HG03439 (cell line): ENCODE data around the gene BEAN1.

ENCODE experiments used
- ATAC-seq: cut with Tn5 transposase; IDR thresholded peaks from one replicate; pipeline ENCODE4 v1.9.1; 2021; ENCODE audit warnings: mild to moderate bottlenecking, moderate library complexity; ENCODE audit not compliant: unreplicated experiment

The BEAN1 gene

DNA sequence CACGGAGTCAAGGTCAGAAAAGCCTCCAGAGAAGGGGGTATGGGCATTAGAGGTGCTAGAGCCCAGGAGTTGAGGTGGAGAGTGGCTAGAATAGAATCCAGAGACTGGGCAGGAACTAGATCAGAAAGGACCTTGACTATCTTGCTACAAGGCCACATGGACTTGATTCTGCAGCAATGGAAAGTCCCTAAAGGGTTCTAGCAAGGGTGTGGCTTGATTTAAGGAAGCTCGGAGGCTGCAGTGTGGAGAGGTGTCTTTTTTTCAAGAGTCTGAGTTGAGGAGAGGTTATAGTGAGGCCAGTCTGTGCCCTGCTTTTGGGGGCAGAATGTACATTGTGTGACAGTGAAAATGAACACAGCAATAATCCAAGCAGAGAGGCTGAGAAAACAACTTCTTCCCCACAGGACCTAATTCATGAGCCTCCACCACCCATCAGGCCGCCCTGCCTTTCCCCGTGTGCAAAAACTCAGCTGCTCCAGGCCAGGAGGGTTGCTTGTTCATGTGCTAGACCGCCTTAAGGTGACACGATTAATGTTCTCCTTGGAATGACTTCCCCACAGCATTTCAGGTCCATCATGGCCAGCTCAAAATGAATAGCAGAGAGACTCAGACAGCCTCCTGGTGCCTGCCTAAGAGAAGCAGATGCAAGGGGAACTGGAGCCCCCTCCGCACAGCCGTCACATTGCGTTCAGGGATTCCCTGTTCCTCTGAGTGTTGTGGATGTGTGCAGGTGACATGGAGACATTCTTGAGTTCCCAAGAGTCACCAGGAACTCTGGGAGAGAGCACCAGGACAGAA lies 8.7 kb upstream of the BEAN1 start:
- no peak for ATAC-seq

DNA sequence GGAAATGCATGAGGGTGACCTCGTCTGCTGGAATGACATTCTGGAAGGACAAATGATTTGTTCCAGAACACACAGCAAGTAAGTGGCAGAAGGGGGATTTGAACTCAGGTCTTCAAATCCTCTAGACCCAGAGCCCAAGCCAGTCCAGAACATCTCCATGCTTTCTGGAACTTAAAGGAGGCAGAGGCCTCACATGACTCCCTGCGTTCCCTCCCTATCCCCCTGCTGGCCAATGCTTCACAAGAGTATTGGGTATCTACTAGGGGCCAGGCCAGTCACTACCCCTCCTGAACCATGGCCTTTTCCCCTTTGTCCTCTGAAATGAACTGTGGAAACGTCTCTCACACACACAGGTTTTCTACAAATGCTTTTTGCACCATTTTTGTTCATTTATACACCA lies 7.6 kb upstream of the BEAN1 start:
- no peak for ATAC-seq

DNA sequence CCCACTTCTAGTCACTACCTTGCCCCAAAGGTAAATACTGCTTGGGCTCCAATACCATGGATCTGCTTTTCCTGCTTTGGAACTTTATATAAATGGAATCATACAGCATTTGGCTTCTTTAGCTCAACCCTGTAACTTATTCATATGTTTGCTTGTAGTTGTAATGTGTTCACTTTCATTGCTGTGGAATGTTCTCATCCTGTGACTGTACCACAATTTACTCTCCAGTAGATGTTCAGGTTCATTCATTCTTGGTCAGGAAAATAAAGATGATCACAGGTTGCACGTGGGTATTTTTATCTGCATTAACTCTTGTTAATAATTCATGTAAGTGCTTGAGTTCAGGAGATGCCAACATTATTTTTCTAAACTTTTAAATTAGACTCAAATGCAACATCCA lies 6.7 kb upstream of the BEAN1 start:
- no peak for ATAC-seq

DNA sequence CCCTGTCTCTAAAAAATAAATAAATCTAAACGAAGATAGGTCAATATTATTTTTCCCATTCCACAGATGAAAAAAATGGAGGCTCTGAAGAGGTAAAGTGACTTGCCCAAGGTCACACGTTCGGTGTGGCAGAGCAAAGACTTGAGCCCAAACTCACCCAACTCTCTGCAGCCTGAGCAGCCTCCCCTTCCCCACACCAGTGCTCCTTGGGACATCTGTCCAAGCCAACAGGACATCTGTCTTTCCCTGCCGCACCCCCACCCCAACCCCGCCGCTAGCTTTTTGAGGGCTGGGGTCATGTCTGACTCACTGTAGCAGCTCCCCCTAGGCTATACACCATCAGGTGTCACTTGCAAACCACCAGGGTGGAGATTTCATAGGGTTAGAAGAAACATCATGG lies 5.2 kb upstream of the BEAN1 start:
- ATAC-seq: no peak

DNA sequence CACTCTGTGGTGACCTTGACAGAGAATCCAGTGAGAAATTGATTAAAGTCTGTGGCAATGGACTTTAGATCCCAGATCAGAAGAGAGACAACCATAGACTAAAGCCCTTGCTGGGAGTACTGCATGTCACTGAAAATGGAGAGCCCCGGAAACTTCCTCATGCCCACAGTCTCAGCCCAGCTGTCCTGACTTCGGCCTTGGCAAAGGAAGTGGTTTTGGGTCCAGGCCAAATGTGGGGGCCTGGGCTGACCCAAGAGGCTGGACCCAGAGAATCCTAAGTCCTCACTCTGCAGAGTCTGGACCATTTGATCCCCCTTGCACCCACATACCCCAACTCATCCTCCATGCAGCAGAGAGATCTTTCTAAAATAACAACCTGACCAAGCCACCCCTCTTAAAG lies 4.7 kb upstream of the BEAN1 start:
- no peak for ATAC-seq

DNA sequence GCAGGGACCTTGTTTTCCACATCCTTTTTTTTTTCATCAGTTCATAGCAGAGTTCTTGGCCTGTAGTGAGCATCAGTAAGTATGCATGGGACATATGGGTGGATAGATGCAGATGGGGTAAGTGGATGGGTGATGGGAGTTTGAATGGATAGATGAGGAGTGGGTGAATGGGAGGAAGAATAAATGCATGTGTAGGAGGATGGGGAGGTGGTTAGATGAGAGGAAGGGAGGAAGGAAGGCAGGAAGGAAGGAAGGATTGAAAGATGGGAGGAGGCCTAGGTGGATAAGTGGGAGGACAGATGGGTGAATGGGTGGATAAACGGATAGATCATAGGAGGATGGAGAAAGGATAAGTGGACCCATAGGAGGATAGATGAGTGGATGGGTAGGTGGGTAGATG lies 3.9 kb upstream of the BEAN1 start:
- no peak for ATAC-seq

DNA sequence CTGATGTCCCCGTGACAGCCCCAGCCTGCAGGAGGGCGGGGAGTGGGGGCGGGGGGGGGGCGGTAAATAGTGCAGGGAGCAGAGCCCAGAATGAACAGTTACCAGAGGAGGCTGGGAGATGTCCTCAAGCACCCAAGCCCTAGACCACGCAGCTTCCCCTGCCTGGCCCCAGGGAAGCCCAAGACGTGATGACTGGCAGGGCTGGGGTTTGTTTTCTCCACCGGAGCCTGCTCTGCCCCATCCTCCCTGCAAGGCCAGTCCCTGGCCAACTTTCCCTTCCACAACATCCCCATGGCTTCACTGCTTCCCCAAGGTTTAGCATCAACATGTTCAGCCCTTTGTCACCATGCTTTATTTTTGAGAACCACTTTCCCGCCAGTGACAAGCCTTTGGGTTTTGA lies 1.4 kb upstream of the BEAN1 start:
- no peak for ATAC-seq

DNA sequence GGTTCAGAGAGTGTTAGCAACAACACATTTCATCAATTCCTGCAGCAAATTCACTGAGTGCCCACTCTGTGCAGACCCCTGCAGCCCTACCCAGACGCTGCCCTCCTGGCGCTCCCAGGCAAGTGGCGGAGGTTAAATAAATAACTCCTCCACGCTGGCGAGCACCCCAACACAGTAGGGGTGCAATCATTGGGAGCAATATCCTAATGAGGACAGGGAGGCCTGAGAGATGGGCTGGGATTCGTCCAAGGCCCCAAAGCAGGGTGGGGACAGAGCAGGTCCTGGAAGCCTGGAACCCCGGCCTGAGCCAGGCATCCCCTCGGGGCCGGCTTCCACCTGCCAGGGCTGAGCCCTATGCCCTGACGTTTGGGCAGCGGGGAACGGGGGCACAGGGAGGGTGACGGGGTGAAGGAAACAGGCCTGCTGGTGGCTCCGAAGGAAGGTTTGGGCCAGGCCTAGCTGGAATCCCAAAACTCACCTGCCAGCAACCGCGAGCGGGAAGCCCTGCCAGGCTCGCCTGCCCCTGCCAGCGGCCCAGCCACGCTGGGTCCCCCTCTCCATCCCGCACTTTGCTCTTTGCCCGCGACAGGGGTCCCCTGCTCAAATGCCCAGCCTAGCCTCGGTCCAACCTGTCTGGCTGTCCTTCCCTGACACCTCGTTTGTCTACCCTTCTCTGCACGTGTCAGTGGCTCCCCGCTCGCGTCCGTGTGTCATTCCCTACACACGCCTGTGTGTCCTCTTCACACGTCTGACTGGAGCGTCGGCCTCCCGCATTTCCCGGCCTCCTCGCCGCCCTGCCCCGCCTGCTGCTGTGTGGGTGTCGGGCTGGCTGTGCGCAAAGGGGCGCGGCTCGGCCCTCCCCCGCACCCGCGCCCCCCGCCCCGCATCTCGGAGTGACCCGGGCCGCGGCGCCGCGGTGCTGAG lies 721 bp upstream of the BEAN1 start:
- no peak for ATAC-seq

DNA sequence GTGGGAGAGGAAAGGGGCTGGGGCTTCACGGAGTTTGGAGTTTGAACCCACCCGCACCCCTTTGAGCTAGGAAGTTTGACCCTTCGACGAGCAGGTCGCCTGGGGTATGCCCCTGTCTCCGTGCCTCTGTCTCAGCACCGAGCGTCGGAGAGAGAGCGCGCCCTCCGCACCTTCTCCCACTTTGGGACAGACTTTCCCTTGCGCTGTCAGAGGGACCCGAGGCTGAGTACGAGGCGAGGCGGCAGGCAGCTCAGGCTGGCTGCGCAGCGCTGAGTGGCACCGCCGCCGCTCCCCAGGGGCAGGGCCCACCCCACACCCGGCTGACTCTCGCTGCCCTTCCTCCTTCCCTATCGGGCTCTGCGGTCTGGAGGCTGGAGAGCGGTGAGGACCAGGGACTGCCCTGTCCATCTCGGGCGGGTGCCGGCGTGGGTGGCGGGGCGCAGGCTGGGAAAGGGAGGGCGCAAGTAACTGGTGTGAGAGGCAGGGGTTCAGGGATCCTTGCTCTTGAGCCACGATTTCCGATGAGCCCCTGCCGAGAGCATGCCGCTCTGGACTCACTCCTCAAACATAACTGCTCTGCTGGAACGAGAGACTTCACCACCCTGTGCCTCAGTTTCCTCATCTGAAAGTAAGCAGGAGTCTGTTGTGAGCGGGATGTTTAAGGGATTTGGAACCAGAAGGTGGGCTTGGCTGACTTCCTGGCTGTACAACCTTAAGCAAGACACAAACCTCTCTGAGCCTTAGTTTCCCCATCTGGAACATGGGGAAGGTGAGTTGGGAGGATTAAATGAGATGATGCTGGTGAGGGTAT lies 981 bp downstream of the BEAN1 start:
- no peak for ATAC-seq

DNA sequence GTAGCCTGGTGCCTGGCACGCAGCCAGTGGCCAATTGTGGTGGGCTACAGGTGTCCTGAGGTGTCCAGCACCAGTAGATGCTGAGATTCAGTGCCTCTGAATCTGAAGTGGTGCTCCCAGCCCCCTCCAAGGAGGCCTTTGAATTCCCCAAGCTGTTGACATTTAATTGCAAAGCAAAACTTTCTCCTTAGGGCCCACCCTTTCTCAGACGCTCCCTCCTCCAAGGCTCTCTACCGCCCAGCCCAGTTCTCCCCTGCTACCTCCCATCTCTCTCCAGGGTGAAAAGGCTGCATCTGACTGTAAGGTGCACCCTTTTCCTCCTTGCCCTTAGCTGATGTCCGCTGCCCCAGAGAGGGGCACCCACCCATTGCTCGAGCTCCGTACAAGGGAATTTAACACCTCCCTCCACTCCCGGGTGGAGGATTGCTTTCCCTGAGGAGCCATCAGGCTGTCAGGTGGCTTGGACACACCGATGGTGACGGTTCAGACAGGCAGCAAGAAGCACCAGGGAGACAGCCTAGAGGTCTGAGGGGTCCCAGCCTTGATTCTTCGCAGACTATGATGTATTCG lies 1.7 kb downstream of the BEAN1 start:
- ATAC-seq: no peak

DNA sequence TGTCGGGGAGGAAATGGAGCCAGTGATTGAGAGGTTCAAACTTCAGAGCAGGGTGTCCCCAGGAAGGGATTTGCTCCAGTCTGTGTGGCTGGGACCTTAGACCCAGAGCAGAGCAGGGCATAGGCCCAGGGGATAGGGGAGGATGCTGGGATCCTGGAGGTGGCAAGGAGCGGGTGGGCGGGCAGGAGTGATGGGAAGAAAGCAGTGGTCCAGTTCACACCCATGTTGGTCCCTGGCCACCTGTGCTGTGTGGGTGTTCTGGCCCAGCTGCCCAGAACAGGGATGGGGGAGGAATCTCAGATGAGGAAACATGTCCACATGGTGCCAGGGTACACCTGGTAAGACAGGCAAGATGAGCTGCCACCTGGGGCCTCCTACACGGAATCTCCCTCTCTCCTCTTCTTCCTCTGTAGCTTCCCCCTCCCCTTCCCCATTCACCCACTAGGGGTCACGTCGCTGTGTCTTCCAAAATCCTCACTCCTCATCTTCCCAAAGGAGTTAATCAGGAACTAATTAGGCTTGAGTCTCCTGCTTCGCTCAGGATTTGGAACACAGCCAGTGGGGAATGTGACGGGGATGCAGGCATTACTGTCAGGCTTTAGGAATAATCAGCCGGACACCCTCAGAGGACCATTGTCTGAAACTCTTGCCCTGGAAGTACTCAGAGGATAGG lies 2.3 kb downstream of the BEAN1 start:
- ATAC-seq: no peak

DNA sequence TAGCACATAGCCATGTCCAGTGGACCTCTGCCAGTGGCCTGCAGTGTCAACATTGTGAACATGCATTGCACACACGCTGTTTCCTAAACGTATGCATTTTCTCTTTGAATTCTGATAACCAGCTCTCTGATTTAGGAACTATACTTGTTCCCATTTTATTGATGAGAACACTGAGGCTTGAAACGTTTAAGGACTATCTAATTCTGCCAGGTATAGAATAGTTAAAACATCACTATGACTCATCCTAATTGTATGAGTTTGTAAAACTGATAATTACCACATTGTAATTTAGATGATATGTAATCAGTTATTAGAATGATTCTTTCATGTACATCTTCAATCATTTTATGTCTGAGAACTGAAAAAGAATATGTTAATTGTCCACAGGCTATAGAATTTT lies 3.1 kb downstream of the BEAN1 start:
- ATAC-seq: no peak

DNA sequence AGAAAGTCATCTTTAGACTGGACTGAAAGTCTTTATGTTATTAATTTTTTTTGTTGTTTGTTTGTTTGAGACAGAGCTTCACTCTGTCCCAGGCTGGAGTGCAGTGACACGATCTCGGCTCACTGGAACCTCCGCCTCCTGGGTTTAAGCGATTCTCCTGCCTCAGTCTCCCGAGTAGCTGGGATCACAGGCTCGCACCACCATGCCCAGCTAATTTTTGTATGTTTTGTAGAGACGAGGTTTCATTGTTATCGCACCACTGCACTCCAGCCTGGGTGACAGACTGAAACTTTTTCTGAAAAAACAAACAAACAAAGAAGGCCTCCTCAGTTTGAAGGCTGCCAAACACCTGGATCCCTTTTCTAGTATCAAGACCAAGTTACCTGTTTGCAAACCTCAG lies 4.7 kb downstream of the BEAN1 start:
- no peak for ATAC-seq

DNA sequence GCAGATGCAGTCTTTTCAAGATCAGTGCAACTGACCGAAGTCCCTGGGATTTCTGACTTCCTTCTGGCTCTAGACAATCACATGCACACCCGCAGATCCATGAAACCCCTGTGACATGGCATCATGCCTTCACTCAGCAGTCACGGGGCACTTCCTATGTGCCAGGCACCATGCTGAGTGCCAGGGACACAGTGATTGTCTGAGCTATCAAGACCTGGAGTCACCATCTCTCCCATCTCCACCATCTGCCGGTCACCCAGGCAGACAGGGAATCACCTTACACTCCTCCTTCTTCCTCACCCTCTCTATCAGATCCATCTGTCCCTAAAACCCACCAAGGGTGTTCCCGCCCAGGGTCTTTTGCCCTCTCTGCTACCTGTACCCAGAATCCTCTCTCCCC lies 5.3 kb downstream of the BEAN1 start:
- no peak for ATAC-seq

DNA sequence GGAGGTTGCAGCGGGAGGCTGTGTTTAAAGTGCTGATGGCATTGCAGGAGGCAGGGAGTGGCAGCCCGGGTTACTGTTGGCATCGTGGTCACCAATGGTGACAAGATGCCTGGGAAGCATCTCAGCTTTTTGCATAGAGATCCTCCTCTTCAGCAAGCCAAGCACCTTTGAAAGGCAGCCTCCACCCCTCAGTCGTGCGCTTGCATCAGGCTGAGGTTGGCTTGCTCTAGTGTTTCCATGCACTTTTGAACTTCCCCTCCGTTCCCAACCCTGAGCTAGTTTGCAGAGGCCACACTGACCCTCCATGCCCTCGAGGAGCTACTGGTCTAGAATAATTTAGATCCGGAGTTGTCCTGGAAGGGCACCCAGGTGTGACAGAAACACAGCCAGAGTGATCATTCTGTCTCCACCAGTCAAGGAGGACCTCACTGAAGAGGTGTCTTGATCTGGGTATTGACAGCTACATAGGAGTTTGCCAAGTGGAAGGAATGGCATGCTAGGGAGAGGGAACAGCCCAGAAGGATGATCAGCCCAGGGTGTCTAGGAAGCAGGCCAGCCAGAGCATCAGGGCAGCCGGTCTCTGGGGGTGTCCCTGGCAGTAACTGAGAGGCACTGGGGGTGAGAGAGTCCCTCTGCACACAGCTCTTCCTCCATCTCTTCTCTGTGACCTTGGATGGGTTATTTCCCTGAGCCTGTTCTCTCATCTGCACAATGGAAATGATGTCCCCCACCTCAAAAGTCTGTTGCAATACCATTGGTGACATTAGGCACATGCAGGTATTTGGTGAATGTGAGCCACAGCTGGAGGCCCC lies 7.7 kb downstream of the BEAN1 start:
- ATAC-seq: no peak

DNA sequence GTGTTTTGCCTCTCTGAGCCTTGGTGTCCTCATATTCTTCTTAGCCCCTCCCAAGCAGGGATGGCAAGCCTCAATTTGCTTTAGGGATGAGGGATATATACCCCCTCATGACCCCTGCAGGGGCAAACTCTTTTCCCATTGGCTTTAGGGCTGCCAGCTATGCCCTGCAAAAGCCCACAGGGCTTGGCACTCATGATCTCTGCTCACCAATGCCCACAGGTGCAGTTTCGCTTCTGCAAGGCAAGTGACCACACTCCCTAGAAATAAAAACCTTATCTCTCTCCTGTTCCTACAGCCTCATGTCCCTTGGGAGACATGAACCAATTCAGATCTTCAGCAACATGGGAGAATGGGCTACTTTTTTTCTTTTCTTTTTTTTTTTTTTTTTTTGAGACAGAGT lies 8.8 kb downstream of the BEAN1 start:
- ATAC-seq: no peak

DNA sequence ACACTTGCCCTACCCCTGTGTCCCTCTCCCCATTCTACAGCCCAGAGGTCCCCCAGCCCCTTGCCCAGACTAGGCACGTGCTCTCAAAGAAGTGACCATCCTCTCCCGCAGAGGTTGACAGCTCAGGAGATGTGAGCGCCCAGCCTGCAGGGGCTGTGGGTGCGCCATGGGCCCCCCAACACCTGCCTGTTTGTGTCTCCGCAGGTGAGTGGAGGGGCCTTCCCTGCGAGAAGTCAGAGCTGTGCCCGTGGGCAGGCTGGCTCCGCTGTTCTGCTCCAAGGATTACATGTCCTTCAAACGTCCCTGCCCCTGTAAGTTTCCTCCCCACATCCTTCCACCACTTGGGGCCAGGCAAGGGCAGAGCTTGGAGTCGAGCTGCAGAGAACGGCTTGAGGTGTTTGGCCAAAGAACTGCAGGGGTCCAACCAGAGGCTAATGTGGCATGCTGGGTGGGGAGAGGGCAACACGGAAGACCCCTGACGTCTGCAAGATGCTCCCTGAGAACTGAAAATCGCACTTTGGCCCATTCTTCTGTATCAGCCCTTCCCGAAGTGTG lies 10.4 kb downstream of the BEAN1 start:
- ATAC-seq: no peak

DNA sequence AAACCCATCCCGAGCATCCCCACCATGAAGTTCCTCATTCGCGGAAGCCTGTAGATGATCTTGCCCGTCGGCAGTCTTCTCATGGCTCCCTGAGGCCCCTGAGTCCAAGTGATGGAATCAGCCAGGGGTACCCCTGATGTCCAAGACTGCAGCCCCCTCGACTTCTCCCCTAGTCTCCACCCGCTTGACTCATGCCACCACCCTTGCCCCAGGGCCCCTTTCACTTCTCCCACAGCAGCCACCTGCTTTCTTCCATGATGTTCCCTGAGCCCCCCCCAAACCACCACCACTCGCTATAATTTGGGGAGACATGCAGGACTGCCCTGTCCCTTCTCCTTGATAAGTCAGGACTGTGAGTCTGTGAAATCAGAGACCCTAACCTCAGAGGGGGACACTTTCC lies 11.4 kb downstream of the BEAN1 start:
- ATAC-seq: no peak

DNA sequence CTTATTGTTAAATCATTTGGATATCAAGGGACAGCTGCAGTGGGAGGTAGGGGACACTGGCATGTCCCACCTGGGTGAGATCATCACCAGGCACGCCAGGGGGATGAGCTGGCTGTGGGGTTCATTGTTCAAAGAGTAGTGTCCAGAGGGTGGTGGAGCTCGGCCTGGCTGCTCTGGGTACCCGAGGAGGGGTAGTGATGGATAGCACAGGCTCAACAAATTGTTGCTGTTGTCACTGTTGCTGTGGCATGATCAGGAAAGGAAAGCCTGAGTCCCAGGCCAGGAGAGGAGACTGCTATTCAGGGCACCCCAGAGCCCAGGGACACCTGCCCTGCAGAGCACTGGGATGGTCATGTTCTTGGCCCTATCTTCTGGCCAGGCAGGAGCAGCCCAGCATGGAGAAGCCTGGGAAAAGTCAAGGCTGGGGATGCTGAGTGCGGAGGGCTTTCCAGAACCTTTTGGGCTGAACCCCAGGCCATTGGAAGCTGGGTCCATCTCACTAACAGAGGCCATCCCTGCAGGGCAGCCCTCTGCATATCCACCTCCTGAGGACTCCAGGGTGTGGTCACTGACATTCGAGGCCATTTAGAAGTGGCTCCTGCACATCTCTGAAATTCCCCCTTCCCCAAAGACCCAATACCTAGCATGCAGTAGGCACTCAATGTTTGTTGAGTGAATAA lies 12.1 kb downstream of the BEAN1 start:
- no peak for ATAC-seq
